ENCODE results near the gene ANO8.

DNA sequence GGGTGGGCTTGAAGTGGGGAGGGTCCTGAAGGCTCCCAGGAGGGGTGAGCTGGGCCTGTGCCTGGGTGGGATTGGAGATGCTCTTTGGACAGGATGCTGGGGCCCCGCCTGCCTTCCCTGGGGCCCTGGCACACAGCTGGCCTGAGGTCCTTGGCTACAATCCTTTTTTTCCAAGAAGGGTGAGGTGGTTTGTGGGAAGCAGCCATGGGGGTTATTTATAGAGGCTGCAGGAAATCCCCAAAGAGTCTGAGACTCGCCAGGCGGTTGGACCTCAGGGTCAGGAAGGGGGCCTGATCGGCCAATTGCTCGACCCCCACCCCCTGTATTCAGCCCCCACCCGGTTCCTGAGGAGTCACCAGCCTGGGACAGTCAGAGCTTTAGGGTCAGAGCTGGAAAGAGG, 12.7 kb upstream of the ANO8 start:
- TF ChIP-seq, protein P1, sequence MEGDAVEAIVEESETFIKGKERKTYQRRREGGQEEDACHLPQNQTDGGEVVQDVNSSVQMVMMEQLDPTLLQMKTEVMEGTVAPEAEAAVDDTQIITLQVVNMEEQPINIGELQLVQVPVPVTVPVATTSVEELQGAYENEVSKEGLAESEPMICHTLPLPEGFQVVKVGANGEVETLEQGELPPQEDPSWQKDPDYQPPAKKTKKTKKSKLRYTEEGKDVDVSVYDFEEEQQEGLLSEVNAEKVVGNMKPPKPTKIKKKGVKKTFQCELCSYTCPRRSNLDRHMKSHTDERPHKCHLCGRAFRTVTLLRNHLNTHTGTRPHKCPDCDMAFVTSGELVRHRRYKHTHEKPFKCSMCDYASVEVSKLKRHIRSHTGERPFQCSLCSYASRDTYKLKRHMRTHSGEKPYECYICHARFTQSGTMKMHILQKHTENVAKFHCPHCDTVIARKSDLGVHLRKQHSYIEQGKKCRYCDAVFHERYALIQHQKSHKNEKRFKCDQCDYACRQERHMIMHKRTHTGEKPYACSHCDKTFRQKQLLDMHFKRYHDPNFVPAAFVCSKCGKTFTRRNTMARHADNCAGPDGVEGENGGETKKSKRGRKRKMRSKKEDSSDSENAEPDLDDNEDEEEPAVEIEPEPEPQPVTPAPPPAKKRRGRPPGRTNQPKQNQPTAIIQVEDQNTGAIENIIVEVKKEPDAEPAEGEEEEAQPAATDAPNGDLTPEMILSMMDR (conservative IDR thresholded peaks at IDR 0.05; ENCODE audit: low read depth, low read length), result no peak
- TF ChIP-seq EZH2 (IDR thresholded peaks at IDR 0.05; ENCODE audit: borderline replicate concordance, low read depth, low read length, poor library complexity, severe bottlenecking), result no peak
